Germinal center (tissue), 1 donor: Measurements from ENCODE around the gene BAG3.
"Not testable (repeated sequence)": the region's sequence is repeated elsewhere in the genome, so short reads cannot be mapped to it uniquely, and the experiment has no call there.

Experiments
- DNase-seq: peaks from one replicate; pipeline ENCODE4 v3.0.0; 2012; ENCODE audit warnings: mixed read lengths, low spot score

Gene BAG3

GRCh38 chr10:119693262-119693957, 42.2 kb downstream of the BAG3 start:
- DNase-seq, result no peak

DNA sequence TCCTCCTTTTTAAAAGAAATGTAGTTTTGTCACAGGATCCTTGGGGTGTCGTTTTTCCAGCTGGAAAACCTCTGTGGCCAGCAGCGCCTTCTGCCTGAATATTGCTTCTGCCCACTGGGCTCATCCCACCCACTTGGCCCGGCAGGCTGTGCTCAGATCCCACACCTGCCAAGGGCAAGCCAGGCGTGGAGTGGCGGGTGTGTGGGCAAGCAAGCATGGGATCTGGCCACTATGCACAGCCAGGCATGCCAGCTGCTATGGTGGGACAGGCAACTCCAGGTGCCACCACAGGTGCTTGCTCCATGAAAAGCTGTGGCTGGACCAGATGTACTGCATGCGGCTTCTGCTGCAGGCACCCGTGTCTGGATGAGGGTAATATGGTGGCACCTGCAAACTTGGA, 43.4 kb downstream of the BAG3 start:
- no peak for DNase-seq

DNA sequence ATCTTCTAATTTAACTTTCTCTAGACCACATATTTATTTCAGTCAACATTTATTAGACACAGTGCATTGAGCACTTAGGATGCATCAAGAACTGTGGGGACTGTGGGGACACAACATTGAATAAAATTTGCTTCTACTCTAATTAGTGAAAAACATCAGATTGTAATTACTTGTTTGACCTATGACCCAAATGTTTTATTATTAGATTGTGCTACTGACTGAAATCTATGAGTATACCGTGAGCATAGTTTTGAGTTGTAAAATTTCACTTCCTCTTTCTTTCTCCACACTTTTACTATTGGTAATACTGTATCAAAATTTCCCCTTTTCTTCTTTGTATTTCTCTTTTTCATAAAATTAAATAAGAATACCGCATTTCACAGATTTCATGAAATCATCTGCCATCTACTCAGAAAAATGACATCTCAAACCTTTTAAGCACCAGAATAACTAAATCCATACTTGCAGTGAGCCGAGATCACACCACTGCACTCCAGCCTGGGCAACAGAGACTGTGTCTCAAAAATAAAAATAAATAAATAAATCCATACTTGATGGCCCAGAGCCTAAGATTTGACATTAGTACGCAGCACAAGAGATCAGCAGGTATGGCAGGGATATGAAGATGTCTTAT, 49.3 kb downstream of the BAG3 start:
- peak; percentile 47 for DNase-seq

GRCh38 chr10:119701861-119702260, 50.7 kb downstream of the BAG3 start:
- DNase-seq, result no peak

DNA sequence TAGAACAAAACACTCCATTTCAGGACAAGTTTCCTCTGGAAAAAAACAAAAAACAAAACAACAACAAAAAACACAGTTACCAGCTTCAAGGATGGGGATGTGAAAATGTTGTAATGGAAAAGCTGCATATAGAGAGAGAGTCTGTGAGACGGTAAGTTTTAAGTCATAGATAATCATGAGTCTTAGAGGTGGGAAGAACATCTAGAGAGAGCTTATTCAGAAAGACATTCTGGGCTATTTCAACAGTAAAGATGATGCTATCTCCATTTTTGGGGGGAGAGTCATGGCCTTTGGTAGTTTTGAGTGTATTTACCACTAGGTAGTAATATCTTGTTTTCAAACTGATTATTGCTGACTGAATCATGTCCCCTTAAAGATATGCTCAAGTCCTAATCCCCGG, 51.4 kb downstream of the BAG3 start:
- no peak for DNase-seq

GRCh38 chr10:119703903-119704508, 52.8 kb downstream of the BAG3 start:
- no peak for DNase-seq

GRCh38 chr10:119705434-119705831, 54.3 kb downstream of the BAG3 start:
- no peak for DNase-seq

DNA sequence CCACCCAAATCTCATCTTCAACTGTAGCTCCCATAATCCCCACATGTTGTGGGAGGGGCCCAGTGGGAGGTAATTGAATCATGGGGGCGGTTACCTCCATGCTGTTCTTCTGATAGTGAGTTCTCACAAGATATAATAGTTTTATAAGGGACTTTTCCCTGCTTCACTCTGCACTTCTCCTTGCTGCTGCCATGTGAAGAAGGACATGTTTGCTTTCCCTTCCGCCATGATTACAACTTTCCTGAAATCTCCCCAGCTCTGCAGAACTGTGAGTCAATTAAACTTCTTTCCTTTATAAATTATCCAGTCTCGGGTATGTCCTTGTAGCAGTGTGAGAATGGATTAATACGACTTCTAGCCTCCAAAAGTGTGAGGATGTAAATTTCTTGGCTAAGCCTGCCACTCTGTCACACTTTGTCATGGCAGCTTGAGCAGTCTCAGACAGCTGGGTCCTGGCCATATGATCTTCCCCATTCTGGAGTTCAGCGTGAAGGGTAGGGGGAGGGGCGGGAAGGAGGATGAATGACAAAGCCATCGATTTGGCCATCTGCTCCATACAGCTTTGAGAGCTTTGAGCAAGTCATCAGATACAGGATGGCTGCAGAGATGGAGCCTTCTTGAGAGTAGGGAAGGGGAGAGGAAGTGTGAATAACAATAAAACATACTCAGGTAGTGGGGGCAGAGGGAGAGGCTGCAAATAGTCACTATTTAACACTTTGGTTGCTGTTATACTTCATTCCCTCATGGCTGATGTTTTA, 55.5 kb downstream of the BAG3 start:
- no peak for DNase-seq

DNA sequence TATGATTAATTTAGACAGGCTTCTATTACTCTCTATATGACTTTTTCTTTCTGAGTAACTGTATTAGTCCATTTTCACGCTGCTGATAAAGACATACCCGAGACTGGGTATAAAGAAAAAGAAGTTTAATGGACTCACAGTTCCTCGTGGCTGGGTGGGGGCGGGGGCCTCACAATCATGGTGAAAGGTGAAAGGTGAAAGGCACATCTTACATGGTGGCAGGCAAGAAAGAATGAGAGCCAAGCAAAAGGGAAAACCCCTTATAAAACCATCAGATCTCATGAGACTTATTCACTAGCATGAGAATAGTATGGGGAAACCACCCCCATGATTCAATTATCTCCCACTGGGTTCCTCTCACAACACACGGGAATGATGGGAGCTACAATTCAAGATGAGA, 56.2 kb downstream of the BAG3 start:
- not testable (repeated sequence) for DNase-seq

GRCh38 chr10:119710935-119711334, 59.8 kb downstream of the BAG3 start:
- DNase-seq, result not testable (repeated sequence)

- no peak for DNase-seq
Observed at GRCh38 chr10:119713744-119714483, 62.7 kb downstream of the BAG3 start.

GRCh38 chr10:119714484-119714816, 63.3 kb downstream of the BAG3 start:
- DNase-seq, result no peak

DNA sequence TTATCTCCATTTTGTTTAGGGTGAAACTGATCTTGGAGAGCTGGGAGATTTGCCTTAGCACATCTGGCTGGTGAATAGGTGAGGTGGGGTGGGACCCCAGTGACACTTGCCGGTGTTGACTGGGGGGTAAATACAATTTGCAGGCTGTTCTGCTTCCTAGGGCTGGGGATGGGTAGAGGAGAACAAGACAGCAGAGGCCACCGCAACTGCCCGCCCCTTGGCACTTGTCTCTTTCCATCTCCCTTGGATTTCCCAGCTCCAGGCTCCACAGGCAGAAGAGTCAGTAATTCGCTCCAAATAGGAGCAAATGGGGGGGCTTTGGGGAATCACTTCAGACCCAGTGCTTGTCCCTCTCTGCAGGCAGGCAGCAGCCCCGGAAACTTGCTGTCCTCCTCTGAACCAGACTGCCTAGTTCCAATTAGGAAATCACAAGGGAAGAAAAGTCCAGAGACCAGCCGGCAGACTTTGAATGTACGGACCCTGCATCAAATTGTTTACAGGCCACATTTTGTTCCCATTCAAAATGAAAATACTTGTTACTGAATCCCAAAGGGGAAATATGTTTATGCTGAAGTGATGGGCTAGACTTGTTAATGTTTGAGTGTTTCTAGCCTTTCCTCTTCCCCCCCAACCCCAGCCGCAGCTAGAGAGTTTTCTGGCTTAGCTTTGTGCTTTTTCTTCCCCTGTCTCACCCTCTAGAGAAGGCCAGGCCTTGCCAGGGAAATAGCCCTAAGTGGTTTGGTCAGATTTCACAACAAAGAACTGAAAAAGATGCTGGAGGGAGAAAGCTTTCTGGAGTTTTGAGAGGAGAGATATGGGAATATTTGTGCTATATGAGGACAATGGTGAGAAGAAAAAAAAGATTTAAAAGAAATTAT, 64.7 kb downstream of the BAG3 start:
- no peak for DNase-seq

DNA sequence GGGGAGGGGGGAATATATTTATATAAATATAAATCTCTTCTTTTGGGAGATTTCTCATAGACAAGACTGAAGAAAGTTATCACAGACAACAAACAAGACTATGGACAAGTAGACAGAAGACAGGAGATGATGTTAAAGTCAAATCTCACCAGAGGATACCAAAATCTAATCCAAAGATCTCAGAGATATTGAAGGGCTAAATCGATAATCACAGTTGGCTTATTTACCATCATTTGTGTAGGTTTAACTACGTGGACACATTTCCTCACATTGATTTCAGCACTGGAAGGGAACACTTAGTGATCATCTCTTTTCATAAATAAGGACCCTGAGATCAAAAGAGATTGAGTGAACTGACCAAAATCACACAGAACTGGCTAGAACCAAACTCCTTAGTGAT, 72.0 kb downstream of the BAG3 start:
- no peak for DNase-seq

GRCh38 chr10:119723624-119724023, 72.4 kb downstream of the BAG3 start:
- no peak for DNase-seq

DNA sequence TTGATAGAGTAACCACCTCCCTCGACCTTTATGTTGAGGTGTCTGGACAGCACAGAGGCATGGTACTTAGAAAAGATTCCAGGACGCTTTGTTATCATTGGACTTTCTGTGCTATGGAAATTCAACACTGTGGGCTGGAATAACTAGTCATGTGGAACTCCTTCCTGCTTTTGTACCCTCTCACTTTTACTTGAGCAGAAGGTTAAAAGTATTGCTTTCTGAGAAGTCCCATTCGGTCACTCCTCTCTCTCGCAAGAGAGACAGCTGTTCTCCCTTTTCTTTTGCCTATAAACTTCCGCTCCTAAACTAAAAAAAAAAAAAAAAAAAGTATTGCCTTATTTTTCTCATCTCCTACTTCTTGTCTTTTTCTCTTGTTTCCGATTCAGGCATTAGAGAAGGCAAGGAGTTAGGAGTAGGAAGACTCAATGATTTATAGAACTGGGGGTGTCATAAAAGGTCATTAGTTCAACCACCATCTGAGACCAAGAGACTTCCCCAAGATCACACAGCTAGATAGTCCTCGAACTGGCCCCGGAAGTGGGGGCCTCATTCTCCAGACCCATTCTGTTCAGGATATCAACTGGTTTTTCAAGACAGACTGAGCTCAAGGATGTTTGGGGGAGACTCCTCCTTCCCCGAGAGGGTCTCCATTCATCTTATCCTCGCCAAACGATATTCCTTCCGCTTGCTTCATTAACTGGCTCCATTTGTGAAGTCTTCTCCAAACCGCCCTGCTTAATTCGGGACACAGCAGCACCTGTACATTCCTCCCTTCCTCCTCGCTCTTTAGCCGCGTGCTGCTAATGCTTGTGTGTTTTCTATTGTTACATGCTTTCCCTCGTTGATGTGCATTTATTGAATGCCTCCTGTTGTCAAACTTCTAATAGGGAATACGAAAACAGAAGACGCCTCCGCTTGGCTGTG, 73.7 kb downstream of the BAG3 start:
- DNase-seq, result peak; percentile 36

- no peak for DNase-seq
Observed at GRCh38 chr10:119725517-119725827, 74.3 kb downstream of the BAG3 start.

DNA sequence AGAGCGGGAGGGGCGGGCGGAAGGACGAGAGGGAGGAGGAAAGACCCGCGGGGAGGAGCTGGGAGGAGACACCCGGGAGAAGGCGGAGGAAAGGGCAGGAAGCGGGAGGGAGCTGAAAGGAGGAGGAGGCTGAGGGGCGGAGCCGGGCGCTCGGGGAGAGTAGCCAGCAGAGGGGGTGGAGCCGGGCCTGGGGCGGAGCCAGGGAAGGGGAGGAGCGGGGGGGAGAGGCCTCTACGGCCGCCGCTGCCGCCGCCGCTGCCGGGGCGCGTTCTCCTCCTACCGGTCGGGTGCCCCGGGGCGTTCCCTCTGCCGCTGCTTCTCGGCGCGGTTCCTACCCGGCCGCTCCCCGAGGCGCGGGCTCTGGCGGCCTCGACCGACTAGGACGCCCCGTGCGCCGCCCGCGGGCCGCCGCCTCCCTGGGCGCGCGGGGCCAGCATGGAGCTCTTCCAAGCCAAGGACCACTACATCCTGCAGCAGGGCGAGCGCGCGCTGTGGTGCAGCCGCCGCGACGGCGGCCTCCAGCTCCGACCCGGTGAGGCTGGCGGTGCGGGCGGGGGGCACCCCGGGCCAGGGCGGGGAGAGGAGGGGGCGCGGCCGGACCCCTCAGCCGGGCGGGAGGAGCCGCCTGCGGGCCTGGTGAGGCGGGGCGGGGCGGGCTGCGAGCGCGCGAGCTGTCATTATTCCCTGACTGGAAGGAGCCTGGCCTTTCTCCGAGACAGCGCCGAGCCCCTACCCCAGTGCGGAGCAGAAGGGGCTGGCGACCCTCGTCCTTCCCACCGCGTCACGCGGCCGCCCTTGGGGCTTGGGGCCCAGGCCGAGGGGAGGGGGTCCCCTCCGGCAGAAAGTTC, 74.9 kb downstream of the BAG3 start, which contains the start of gene INPP5F:
INPP5F (plus strand) TSS at position 223 of the 848 bp plus-strand sequence; CDS start at position 436, 213 bp downstream.
- DNase-seq, result peak; percentile 99

GRCh38 chr10:119726676-119727261, 75.6 kb downstream of the BAG3 start:
- DNase-seq, result no peak
